WTC11 (cell line): ENCODE data around the gene HEPACAM. TPM values are rescaled to one million over a fixed set of nuclear protein-coding genes. Genes with fewer than 3 reads are reported as not detected.

Source experiments
- ATAC-seq: fragments of 200-7000 bp; cut with Tn5 transposase; 2 replicates; pipeline ENCODE4 v1.10.0; 2021; ENCODE audit warnings: mild to moderate bottlenecking, moderate library complexity
- Bru-seq: library from RNA; stranded (reverse); fragments of 400-500 nt; gene quantifications from one replicate; lab custom pipeline; 2021; lab: Mats Ljungman, UMichigan
- CTCF ChIA-PET: fragments of 300-600 bp; sonication (Branson Sonifier 250); formaldehyde crosslinking; loops from one replicate; lab custom pipeline; 2021; ENCODE audit warnings: antibody characterized with exemption; lab: Charles Lee
- POLR2A ChIA-PET: fragments of 350-600 bp; sonication (Branson Sonifier 250); formaldehyde crosslinking; loops from one replicate; lab custom pipeline; 2021; ENCODE audit warnings: antibody characterized with exemption; lab: Charles Lee
- DNase-seq: peaks from one replicate; pipeline ENCODE4 v3.0.0; 2021; ENCODE audit warnings: low spot score
- H3K27ac Mint-ChIP-seq: 2 replicates; pipeline ENCODE4 v1.8.0; 2021; ENCODE audit warnings: mixed read lengths
- H3K27me3 Mint-ChIP-seq: 2 replicates; pipeline ENCODE4 v1.8.0; 2021; ENCODE audit warnings: low read depth, mild to moderate bottlenecking, moderate library complexity, mixed read lengths
- H3K36me3 Mint-ChIP-seq: 2 replicates; pipeline ENCODE4 v1.8.0; 2021; ENCODE audit warnings: mixed read lengths
- H3K4me1 Mint-ChIP-seq: 2 replicates; pipeline ENCODE4 v1.8.0; 2022; ENCODE audit warnings: mixed read lengths
- H3K4me3 Mint-ChIP-seq: 2 replicates; pipeline ENCODE4 v1.8.0; 2021; ENCODE audit warnings: mild to moderate bottlenecking, moderate library complexity, mixed read lengths
- H3K9me3 Mint-ChIP-seq: 2 replicates; pipeline ENCODE4 v1.8.0; 2021; ENCODE audit warnings: mixed read lengths
- ATF1 ChIP-seq: sonication (generic); formaldehyde crosslinking; IDR thresholded peaks from 2 replicates; pipeline ENCODE4 v1.8.1; 2023; ENCODE audit warnings: mild to moderate bottlenecking, moderate library complexity, missing genetic modification reagents
- E2F1 ChIP-seq: sonication (generic); formaldehyde crosslinking; IDR thresholded peaks from 2 replicates; pipeline ENCODE4 v1.8.0; 2022; ENCODE audit warnings: mild to moderate bottlenecking, missing genetic modification reagents
- E2F4 ChIP-seq: sonication (generic); formaldehyde crosslinking; IDR thresholded peaks from 2 replicates; pipeline ENCODE4 v1.8.1; 2022; ENCODE audit warnings: low read depth, mild to moderate bottlenecking, moderate library complexity, missing genetic modification reagents, borderline replicate concordance
- ETV6 ChIP-seq: sonication (generic); formaldehyde crosslinking; IDR thresholded peaks from 2 replicates; pipeline ENCODE4 v1.8.1; 2022; ENCODE audit warnings: mild to moderate bottlenecking, missing genetic modification reagents
- FOXP1 ChIP-seq: sonication (generic); formaldehyde crosslinking; IDR thresholded peaks from 2 replicates; pipeline ENCODE4 v1.8.0; 2022; ENCODE audit warnings: missing genetic modification reagents, mild to moderate bottlenecking, moderate library complexity, borderline replicate concordance
- HMGXB4 ChIP-seq: sonication (generic); formaldehyde crosslinking; IDR thresholded peaks from 2 replicates; pipeline ENCODE4 v1.8.1; 2023; ENCODE audit warnings: mild to moderate bottlenecking, moderate library complexity, missing genetic modification reagents
- JUN ChIP-seq: sonication (generic); formaldehyde crosslinking; IDR thresholded peaks from 2 replicates; pipeline ENCODE4 v1.8.0; 2023; ENCODE audit warnings: mild to moderate bottlenecking, missing genetic modification reagents
- MAX ChIP-seq: sonication (generic); formaldehyde crosslinking; IDR thresholded peaks from 2 replicates; pipeline ENCODE4 v1.8.0; 2022; ENCODE audit warnings: mild to moderate bottlenecking, missing genetic modification reagents
- MXD4 ChIP-seq: fragments of 250-450 bp; sonication (Bioruptor Pico); IDR thresholded peaks from 2 replicates; pipeline ENCODE4 v1.8.0; 2021; ENCODE audit warnings: mild to moderate bottlenecking, moderate library complexity, borderline replicate concordance
- NR1H2 ChIP-seq: sonication (generic); formaldehyde crosslinking; IDR thresholded peaks from 2 replicates; pipeline ENCODE4 v1.9.0; 2021; ENCODE audit warnings: mild to moderate bottlenecking, moderate library complexity, missing genetic modification reagents
- PREB ChIP-seq: sonication (generic); formaldehyde crosslinking; IDR thresholded peaks from 2 replicates; pipeline ENCODE4 v1.8.1; 2022; ENCODE audit warnings: mild to moderate bottlenecking, missing genetic modification reagents, moderate library complexity, borderline replicate concordance
- TP53 ChIP-seq: sonication (generic); formaldehyde crosslinking; IDR thresholded peaks from 2 replicates; pipeline ENCODE4 v1.8.1; 2023; ENCODE audit warnings: mild to moderate bottlenecking, missing genetic modification reagents
- ZBTB21 ChIP-seq: sonication (generic); formaldehyde crosslinking; IDR thresholded peaks from 2 replicates; pipeline ENCODE4 v1.8.1; 2023; ENCODE audit warnings: mild to moderate bottlenecking, missing genetic modification reagents, borderline replicate concordance
- ZNF219 ChIP-seq: sonication (generic); formaldehyde crosslinking; IDR thresholded peaks from 2 replicates; pipeline ENCODE4 v1.8.0; 2023; ENCODE audit warnings: missing genetic modification reagents, mild to moderate bottlenecking, borderline replicate concordance
- ZNF281 ChIP-seq: sonication (generic); formaldehyde crosslinking; IDR thresholded peaks from 2 replicates; pipeline ENCODE4 v1.8.0; 2023; ENCODE audit warnings: mild to moderate bottlenecking, missing genetic modification reagents
- ZNF396 ChIP-seq: fragments of 250-450 bp; sonication (Bioruptor Pico); IDR thresholded peaks from 2 replicates; pipeline ENCODE4 v1.8.0; 2021; ENCODE audit warnings: mild to moderate bottlenecking, moderate library complexity, borderline replicate concordance
- ZNF425 ChIP-seq: fragments of 250-450 bp; sonication (Bioruptor Pico); conservative IDR thresholded peaks from 2 replicates; pipeline ENCODE4 v1.9.0; 2021; ENCODE audit warnings: mild to moderate bottlenecking
- ZNF512 ChIP-seq: sonication (generic); formaldehyde crosslinking; IDR thresholded peaks from 2 replicates; pipeline ENCODE4 v1.8.1; 2022; ENCODE audit warnings: missing genetic modification reagents, borderline replicate concordance
- long read RNA-seq, 3 experiments: library from RNA in 1 of 3; library from capped mRNA in 1 of 3; library from polyadenylated mRNA in 1 of 3; unstranded in 2 of 3; stranded (forward) in 1 of 3; transcript quantifications; one replicate each; pipeline ENCODE4 v2.0.0, GENCODE V29; 2021
- total RNA-seq: library from RNA; stranded (reverse); gene quantifications from 3 replicates; pipeline ENCODE4 v1.2.3, GENCODE V29; 2021

The HEPACAM gene
- total RNA-seq (not detected in 3 replicates), Bru-seq, nascent RNA (percentile 11 among the genes with signal in this experiment)
- long read RNA-seq, experiment 1 = 0 reads
- long read RNA-seq, experiment 2 = 0 reads
- long read RNA-seq, experiment 3 = 0 reads

- ATAC-seq (no peak), DNase-seq (no peak)
- Mint-ChIP-seq H3K4me3 (no peak within 1 kb of the TSS), H3K4me1 (0 out of 2 replicates have a peak, but pooled peaks cover 2% of the 10 kb centered on the region), H3K36me3 (no peaks in the 10 kb centered on the region), H3K27me3 (peaks cover 28% of the 10 kb centered on the region), H3K27ac (no peak within 1 kb of the TSS), H3K9me3 (no peaks in the 10 kb centered on the region)
- CTCF ChIA-PET = interaction anchor here (0.6 to 2.1 kb wide), 11 partner anchors 8 to 1782 kb away, joined by 3 to 15 read pairs (median 5); partner anchors contain the start of genes CCDC15, ROBO3, ROBO4 and TMEM218
- TF ChIP-seq TP53 (CRISPR knock-in tag) = no peak
- no peak for TF ChIP-seq JUN
- no peak for TF ChIP-seq ZBTB21 (CRISPR knock-in tag)
- no peak for TF ChIP-seq E2F4 (CRISPR knock-in tag)
- TF ChIP-seq ATF1 (CRISPR knock-in tag) = no peak
- TF ChIP-seq ZNF396 (CRISPR knock-in tag) = no peak
- TF ChIP-seq MXD4 (CRISPR knock-in tag) = no peak
- TF ChIP-seq FOXP1 = no peak
- no peak for TF ChIP-seq E2F1 (CRISPR knock-in tag)
- no peak for TF ChIP-seq ETV6 (CRISPR knock-in tag)
- TF ChIP-seq NR1H2 = no peak
- TF ChIP-seq ZNF281 (CRISPR knock-in tag) = no peak
- no peak for TF ChIP-seq ZNF425 (CRISPR knock-in tag)
- no peak for TF ChIP-seq MAX (CRISPR knock-in tag)
- no peak for TF ChIP-seq PREB (CRISPR knock-in tag)
- no peak for TF ChIP-seq HMGXB4 (CRISPR knock-in tag)
- TF ChIP-seq ZNF219 (CRISPR knock-in tag) = no peak
- TF ChIP-seq ZNF512 (CRISPR knock-in tag) = no peak
- TF ChIP-seq, all 79 proteins: peak for 0
- POLR2A ChIA-PET = no interaction called here
Measured at GRCh38 chr11:124935548-124936514, at the start of gene HEPACAM. Gene HEPACAM, minus strand, starts transcription at chr11:124936047. Its CDS starts 41 bp downstream, at chr11:124936006.
